Measurements from ENCODE around the gene UTP4.

DNA sequence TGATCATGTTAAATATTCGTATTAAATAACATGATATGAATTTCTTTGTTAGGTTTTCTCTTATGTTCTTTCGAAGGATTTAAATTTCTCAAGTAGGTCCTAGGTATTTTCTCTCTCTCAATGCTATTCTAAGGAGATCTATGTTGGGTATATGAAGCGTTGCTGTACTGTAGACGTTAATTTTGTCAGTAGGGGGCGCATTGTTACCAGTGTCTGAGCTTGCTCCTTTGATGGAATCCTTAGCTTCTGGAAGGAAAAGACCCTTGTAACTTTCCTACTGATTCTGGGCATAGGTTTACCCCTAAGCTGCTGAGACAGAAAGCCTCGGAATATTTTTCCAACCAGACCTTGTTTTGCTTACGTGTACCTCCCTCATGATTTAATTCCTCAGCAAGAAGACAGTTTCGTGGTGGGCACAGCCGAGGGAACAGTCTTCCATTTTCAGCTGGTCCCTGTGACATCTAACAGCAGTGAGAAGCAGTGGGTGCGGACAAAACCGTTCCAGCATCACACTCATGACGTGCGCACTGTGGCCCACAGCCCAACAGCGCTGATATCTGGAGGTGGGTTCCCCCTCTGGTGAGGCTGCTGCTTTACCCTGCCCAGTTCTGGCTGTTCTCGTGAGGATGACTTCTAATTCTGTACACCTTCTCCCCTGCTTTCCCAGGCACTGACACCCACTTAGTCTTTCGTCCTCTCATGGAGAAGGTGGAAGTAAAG, 17.9 kb downstream of the UTP4 start:
- TF ChIP-seq, protein P1, sequence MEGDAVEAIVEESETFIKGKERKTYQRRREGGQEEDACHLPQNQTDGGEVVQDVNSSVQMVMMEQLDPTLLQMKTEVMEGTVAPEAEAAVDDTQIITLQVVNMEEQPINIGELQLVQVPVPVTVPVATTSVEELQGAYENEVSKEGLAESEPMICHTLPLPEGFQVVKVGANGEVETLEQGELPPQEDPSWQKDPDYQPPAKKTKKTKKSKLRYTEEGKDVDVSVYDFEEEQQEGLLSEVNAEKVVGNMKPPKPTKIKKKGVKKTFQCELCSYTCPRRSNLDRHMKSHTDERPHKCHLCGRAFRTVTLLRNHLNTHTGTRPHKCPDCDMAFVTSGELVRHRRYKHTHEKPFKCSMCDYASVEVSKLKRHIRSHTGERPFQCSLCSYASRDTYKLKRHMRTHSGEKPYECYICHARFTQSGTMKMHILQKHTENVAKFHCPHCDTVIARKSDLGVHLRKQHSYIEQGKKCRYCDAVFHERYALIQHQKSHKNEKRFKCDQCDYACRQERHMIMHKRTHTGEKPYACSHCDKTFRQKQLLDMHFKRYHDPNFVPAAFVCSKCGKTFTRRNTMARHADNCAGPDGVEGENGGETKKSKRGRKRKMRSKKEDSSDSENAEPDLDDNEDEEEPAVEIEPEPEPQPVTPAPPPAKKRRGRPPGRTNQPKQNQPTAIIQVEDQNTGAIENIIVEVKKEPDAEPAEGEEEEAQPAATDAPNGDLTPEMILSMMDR (conservative IDR thresholded peaks at IDR 0.05 in 1 of 2, IDR thresholded peaks at IDR 0.05 in 1 of 2; ENCODE audit: extremely low read depth in 1 of 2, insufficient read depth in 1 of 2, low read depth in 1 of 2, low read length in 2 of 2), result peak; percentile 66 to 77
- TF ChIP-seq EZH2 (IDR thresholded peaks at IDR 0.05; ENCODE audit: borderline replicate concordance, low read length), result no peak

Data from mammary epithelial cell (primary cell).